Stimulated activated CD8-positive, alpha-beta memory T cell treated with anti-CD3 and anti-CD28 coated beads, Interleukin-4, amount 100 ng/mL, for 4 hours (primary cell): ENCODE results near the gene SNAPIN.
"Not testable (repeated sequence)": the region's sequence is repeated elsewhere in the genome, so short reads cannot be mapped to it uniquely, and the experiment has no call there.

Source experiments
- DNase-seq, 2 donors: peaks; one replicate each; pipeline ENCODE4 v3.0.0-alpha.2; 2020; ENCODE audit warnings: low read depth in 2 of 2, low spot score in 1 of 2

The SNAPIN gene

GRCh38 chr1:153646672-153647345 is 11.7 kb upstream of the SNAPIN start:
- DNase-seq = no peak

- no peak for DNase-seq
Measured at GRCh38 chr1:153647346-153647714, 11.2 kb upstream of the SNAPIN start.

GRCh38 chr1:153648000-153648643 is 10.4 kb upstream of the SNAPIN start:
- DNase-seq = no peak

- DNase-seq = no peak
Measured at GRCh38 chr1:153649137-153649862, 9.2 kb upstream of the SNAPIN start.

- DNase-seq = no peak
Measured at GRCh38 chr1:153649863-153650235, 8.7 kb upstream of the SNAPIN start.

- DNase-seq = no peak
Measured at GRCh38 chr1:153651771-153652170, 6.7 kb upstream of the SNAPIN start.

- no peak for DNase-seq
Measured at GRCh38 chr1:153652805-153653500, 5.5 kb upstream of the SNAPIN start.

GRCh38 chr1:153655333-153655732 is 3.2 kb upstream of the SNAPIN start:
- no peak for DNase-seq

GRCh38 chr1:153659175-153659534 is 652 bp downstream of the SNAPIN start:
- no peak for DNase-seq

GRCh38 chr1:153659656-153660055 is 1.2 kb downstream of the SNAPIN start:
- DNase-seq = no peak

GRCh38 chr1:153661111-153661708 is 2.7 kb downstream of the SNAPIN start:
- no peak for DNase-seq

GRCh38 chr1:153662269-153662668 is 3.8 kb downstream of the SNAPIN start:
- DNase-seq = no peak

- no peak for DNase-seq
Measured at GRCh38 chr1:153663211-153663610, 4.7 kb downstream of the SNAPIN start.

- no peak for DNase-seq
Measured at GRCh38 chr1:153667439-153667838, 8.9 kb downstream of the SNAPIN start.

GRCh38 chr1:153668672-153669071 is 10.2 kb downstream of the SNAPIN start:
- DNase-seq = not testable (repeated sequence)

GRCh38 chr1:153669606-153670005 is 11.1 kb downstream of the SNAPIN start:
- DNase-seq = no peak

- DNase-seq = no peak
Measured at GRCh38 chr1:153670257-153670858, 11.9 kb downstream of the SNAPIN start.

- DNase-seq = peak; percentile 91 to 95
Measured at GRCh38 chr1:153670859-153671627, 12.5 kb downstream of the SNAPIN start, which contains the start of gene ILF2. TSS of gene ILF2 (minus strand) at chr1:153670993. CDS start at chr1:153670922, 71 bp downstream.

GRCh38 chr1:153671628-153672353 is 13.3 kb downstream of the SNAPIN start:
- DNase-seq = not testable (repeated sequence)
